Measurements from ENCODE around the gene USH1G. TPM values are rescaled to one million over a fixed set of nuclear protein-coding genes. Genes with fewer than 3 reads are reported as not detected.

USH1G gene
- polyA plus RNA-seq, 3 donors: not detected

- intact Hi-C loops (cut with micrococcal nuclease): no loop called here
- TF ChIP-seq CTCF (IDR thresholded peaks at IDR 0.05): no peak
- no peak for DNase-seq
- no peak overlapping the region for H2AFZ ChIP-seq (ENCODE audit: insufficient read depth, low read depth, low read length, poor library complexity, severe bottlenecking)
- Mint-ChIP-seq H3K27me3 (ENCODE audit: low read depth in 3 of 3) (peaks cover 22 to 52% (median 23%) of the 10 kb centered on the region in 3 donors), H3K4me3 (no peak overlapping the region), H3K27ac (peak overlapping the region in 1 of 7 donors; percentile 57), H3K9me3 (no peaks in the 10 kb centered on the region), H3K4me1 (no peaks in the 10 kb centered on the region), H3K36me3 (no peaks in the 10 kb centered on the region)
- no peak overlapping the region for H3K4me2 ChIP-seq (replicated peaks; ENCODE audit: extremely low read depth, low read length, poor library complexity, severe bottlenecking)
- no peaks in the 10 kb centered on the region for H4K20me1 ChIP-seq (ENCODE audit: insufficient read depth, low read length)
- no peaks in the 10 kb centered on the region for H3K4me1 ChIP-seq (ENCODE audit: control insufficient read depth in 1 of 2, insufficient read depth in 2 of 2, low read length in 2 of 2)
- H3K79me2 ChIP-seq (ENCODE audit: insufficient read depth, low read length): no peaks in the 10 kb centered on the region
- H3K9me3 ChIP-seq (replicated peaks in 1 of 2; ENCODE audit: control insufficient read depth in 1 of 2, insufficient read depth in 1 of 2, low read length in 2 of 2): no peaks in the 10 kb centered on the region
- H3K27ac ChIP-seq (ENCODE audit: low read depth in 1 of 2, low read length in 2 of 2): no peak overlapping the region
- H3K27me3 ChIP-seq (ENCODE audit: control insufficient read depth in 2 of 2, insufficient read depth in 2 of 2, low read length in 2 of 2): peaks cover 0 to 4% of the 10 kb centered on the region in 2 donors
- H3K9ac ChIP-seq (ENCODE audit: insufficient read depth, low read length, poor library complexity, severe bottlenecking): no peak overlapping the region
- H3K36me3 ChIP-seq (replicated peaks in 1 of 2; ENCODE audit: control insufficient read depth in 1 of 2, insufficient read depth in 2 of 2, low read length in 2 of 2): no peaks in the 10 kb centered on the region
- H3K4me3 ChIP-seq (replicated peaks in 1 of 3; ENCODE audit: low read depth in 2 of 3, low read length in 3 of 3): no peak overlapping the region
- 94% methylated on average over 15 of the region's 17 CpGs for WGBS (ENCODE audit: insufficient coverage)
These were observed 24.1 kb upstream of the USH1G start for GRCh38 chr17:74947041-74947754.

GRCh38 chr17:74946641-74947040, 23.6 kb upstream of the USH1G start:
- WGBS (ENCODE audit: insufficient coverage): 89% methylated on average over 14 of the region's 14 CpGs
- TF ChIP-seq CTCF (IDR thresholded peaks at IDR 0.05): no peak
- Histone ChIP-seq H3K4me2 (replicated peaks; ENCODE audit: extremely low read depth, low read length, poor library complexity, severe bottlenecking) (no peak overlapping the region), H2AFZ (ENCODE audit: insufficient read depth, low read depth, low read length, poor library complexity, severe bottlenecking) (no peak overlapping the region), H4K20me1 (ENCODE audit: insufficient read depth, low read length) (no peaks in the 10 kb centered on the region), H3K9me3 (replicated peaks in 1 of 2; ENCODE audit: control insufficient read depth in 1 of 2, insufficient read depth in 1 of 2, low read length in 2 of 2) (no peaks in the 10 kb centered on the region), H3K4me1 (ENCODE audit: control insufficient read depth in 1 of 2, insufficient read depth in 2 of 2, low read length in 2 of 2) (no peaks in the 10 kb centered on the region), H3K4me3 (replicated peaks in 1 of 3; ENCODE audit: low read depth in 2 of 3, low read length in 3 of 3) (no peak overlapping the region), H3K36me3 (replicated peaks in 1 of 2; ENCODE audit: control insufficient read depth in 1 of 2, insufficient read depth in 2 of 2, low read length in 2 of 2) (no peaks in the 10 kb centered on the region), H3K9ac (ENCODE audit: insufficient read depth, low read length, poor library complexity, severe bottlenecking) (no peak overlapping the region), H3K27ac (ENCODE audit: low read depth in 1 of 2, low read length in 2 of 2) (no peak overlapping the region), H3K79me2 (ENCODE audit: insufficient read depth, low read length) (no peaks in the 10 kb centered on the region), H3K27me3 (ENCODE audit: control insufficient read depth in 2 of 2, insufficient read depth in 2 of 2, low read length in 2 of 2) (peaks cover 0 to 4% of the 10 kb centered on the region in 2 donors)
- Mint-ChIP-seq H3K9me3 (no peaks in the 10 kb centered on the region), H3K27me3 (ENCODE audit: low read depth in 3 of 3) (peaks cover 23 to 57% (median 25%) of the 10 kb centered on the region in 3 donors), H3K4me1 (no peaks in the 10 kb centered on the region), H3K4me3 (no peak overlapping the region), H3K27ac (peak overlapping the region in 1 of 7 donors; percentile 57), H3K36me3 (no peaks in the 10 kb centered on the region)
- intact Hi-C loops (cut with micrococcal nuclease): no loop called here
- DNase-seq: no peak
